H1 (cell line): Measurements from ENCODE around the gene ADGRF1. TPM values are rescaled to one million over a fixed set of nuclear protein-coding genes. Genes with fewer than 3 reads are reported as not detected.

Experiments used
- BRCA1 ChIP-seq: IDR thresholded peaks from 2 replicates; pipeline ENCODE4 v1.6.1; 2012; ENCODE audit warnings: low read depth, low read length, improper control_type of control experiment
- CBX5 ChIP-seq: fragments of 300-800, 300-1000 bp; sonication (generic); IDR thresholded peaks from 2 replicates; pipeline ENCODE4 v1.7.1; 2016; ENCODE audit warnings: antibody characterized with exemption, low read length, low read depth
- CREB1 ChIP-seq: IDR thresholded peaks from 2 replicates; pipeline ENCODE4 v1.6.1; 2012; ENCODE audit warnings: inconsistent platforms
- EGR1 ChIP-seq: IDR thresholded peaks from 2 replicates; pipeline ENCODE4 v1.6.1; 2011; ENCODE audit warnings: low read depth, low read length, borderline replicate concordance
- HDAC2 ChIP-seq, 2 experiments: fragments of 300-600 bp in 1 of 2; sonication (generic) in 1 of 2; IDR thresholded peaks; 2 replicates each; pipeline ENCODE4 v1.6.1; 2011 to 2012; ENCODE audit warnings: low read depth in 2 of 2, low read length in 2 of 2, mild to moderate bottlenecking in 2 of 2, moderate library complexity in 2 of 2, borderline replicate concordance in 1 of 2, inconsistent platforms in 1 of 2
- JUN ChIP-seq: IDR thresholded peaks from 2 replicates; pipeline ENCODE4 v1.6.1; 2011; ENCODE audit warnings: low read depth, mild to moderate bottlenecking, improper control_type of control experiment, low read length
- POLR2A ChIP-seq, 2 experiments: IDR thresholded peaks; 1 replicate in 1 of 2; 2 replicates in 1 of 2; pipeline ENCODE4 v1.6.1; 2011; ENCODE audit warnings: low read depth in 2 of 2, low read length in 2 of 2, mild to moderate bottlenecking in 2 of 2; ENCODE audit errors: control extremely low read depth in 1 of 2
- RFX5 ChIP-seq: IDR thresholded peaks from 2 replicates; pipeline ENCODE4 v1.6.1; 2011; ENCODE audit warnings: low read depth, low read length, improper control_type of control experiment, borderline replicate concordance
- SP2 ChIP-seq: IDR thresholded peaks from 2 replicates; pipeline ENCODE4 v1.6.1; 2012; ENCODE audit warnings: mild to moderate bottlenecking, low read length, inconsistent platforms
- polyA plus RNA-seq, 7 experiments: library from polyadenylated mRNA; depleted of rRNA in 3 of 7; stranded (reverse) in 5 of 7; unstranded in 2 of 7; fragments of >200 nt in 5 of 7; fragments of 200-250 nt in 2 of 7; gene quantifications; 1 replicate in 5 of 7; 2 replicates in 1 of 7; 4 replicates in 1 of 7; pipeline versions ENCODE4 v1.2.1 to v1.2.3, GENCODE V29; 2011 to 2013; ENCODE audit warnings: missing spikeins in 2 of 7, mixed read lengths in 2 of 7
- total RNA-seq: library from RNA; stranded (reverse); fragmentation: NEBNext Ultra II Directional; extraction: Animal tissue kit (Norgen Biotek cat#: 25700); gene quantifications from 2 replicates; pipeline ENCODE4 v1.2.1, GENCODE V29; 2021
- TF ChIP-seq, protein P1 (sequence below): fragments of 300-600 bp; sonication (generic); IDR thresholded peaks from 2 replicates; pipeline ENCODE4 v1.7.1; 2012; ENCODE audit warnings: low read length, moderate library complexity, mild to moderate bottlenecking, inconsistent platforms; ENCODE audit not compliant: insufficient replicate concordance
- TF ChIP-seq, protein P2 (sequence below): IDR thresholded peaks from 2 replicates; pipeline ENCODE4 v1.6.1; 2012; ENCODE audit warnings: low read length, inconsistent platforms

Gene ADGRF1
- total and polyA plus RNA-seq, 2 of the 8 experiments (the other 6 are each of a cell fraction or from before 2014, with no cell fraction given), result not detected

DNA sequence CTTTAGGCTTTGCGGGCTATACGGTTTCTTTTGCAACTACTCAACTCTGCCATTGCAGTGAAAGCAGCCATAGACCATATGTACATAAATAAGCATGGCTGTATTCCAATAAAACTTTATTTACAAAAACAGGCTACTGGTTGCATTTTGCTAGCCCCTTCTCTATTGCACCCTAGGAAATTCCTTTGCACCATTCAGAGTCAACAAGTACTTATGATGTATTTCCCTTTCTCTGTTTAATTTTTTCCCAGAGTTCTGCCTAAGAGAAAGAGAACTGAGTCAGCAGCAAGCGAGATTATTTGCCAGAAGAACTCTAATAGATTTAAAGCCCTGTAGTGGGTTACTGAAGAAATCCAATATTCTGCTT, 33.8 kb downstream of the ADGRF1 start (continued):
- TF ChIP-seq, protein P1, sequence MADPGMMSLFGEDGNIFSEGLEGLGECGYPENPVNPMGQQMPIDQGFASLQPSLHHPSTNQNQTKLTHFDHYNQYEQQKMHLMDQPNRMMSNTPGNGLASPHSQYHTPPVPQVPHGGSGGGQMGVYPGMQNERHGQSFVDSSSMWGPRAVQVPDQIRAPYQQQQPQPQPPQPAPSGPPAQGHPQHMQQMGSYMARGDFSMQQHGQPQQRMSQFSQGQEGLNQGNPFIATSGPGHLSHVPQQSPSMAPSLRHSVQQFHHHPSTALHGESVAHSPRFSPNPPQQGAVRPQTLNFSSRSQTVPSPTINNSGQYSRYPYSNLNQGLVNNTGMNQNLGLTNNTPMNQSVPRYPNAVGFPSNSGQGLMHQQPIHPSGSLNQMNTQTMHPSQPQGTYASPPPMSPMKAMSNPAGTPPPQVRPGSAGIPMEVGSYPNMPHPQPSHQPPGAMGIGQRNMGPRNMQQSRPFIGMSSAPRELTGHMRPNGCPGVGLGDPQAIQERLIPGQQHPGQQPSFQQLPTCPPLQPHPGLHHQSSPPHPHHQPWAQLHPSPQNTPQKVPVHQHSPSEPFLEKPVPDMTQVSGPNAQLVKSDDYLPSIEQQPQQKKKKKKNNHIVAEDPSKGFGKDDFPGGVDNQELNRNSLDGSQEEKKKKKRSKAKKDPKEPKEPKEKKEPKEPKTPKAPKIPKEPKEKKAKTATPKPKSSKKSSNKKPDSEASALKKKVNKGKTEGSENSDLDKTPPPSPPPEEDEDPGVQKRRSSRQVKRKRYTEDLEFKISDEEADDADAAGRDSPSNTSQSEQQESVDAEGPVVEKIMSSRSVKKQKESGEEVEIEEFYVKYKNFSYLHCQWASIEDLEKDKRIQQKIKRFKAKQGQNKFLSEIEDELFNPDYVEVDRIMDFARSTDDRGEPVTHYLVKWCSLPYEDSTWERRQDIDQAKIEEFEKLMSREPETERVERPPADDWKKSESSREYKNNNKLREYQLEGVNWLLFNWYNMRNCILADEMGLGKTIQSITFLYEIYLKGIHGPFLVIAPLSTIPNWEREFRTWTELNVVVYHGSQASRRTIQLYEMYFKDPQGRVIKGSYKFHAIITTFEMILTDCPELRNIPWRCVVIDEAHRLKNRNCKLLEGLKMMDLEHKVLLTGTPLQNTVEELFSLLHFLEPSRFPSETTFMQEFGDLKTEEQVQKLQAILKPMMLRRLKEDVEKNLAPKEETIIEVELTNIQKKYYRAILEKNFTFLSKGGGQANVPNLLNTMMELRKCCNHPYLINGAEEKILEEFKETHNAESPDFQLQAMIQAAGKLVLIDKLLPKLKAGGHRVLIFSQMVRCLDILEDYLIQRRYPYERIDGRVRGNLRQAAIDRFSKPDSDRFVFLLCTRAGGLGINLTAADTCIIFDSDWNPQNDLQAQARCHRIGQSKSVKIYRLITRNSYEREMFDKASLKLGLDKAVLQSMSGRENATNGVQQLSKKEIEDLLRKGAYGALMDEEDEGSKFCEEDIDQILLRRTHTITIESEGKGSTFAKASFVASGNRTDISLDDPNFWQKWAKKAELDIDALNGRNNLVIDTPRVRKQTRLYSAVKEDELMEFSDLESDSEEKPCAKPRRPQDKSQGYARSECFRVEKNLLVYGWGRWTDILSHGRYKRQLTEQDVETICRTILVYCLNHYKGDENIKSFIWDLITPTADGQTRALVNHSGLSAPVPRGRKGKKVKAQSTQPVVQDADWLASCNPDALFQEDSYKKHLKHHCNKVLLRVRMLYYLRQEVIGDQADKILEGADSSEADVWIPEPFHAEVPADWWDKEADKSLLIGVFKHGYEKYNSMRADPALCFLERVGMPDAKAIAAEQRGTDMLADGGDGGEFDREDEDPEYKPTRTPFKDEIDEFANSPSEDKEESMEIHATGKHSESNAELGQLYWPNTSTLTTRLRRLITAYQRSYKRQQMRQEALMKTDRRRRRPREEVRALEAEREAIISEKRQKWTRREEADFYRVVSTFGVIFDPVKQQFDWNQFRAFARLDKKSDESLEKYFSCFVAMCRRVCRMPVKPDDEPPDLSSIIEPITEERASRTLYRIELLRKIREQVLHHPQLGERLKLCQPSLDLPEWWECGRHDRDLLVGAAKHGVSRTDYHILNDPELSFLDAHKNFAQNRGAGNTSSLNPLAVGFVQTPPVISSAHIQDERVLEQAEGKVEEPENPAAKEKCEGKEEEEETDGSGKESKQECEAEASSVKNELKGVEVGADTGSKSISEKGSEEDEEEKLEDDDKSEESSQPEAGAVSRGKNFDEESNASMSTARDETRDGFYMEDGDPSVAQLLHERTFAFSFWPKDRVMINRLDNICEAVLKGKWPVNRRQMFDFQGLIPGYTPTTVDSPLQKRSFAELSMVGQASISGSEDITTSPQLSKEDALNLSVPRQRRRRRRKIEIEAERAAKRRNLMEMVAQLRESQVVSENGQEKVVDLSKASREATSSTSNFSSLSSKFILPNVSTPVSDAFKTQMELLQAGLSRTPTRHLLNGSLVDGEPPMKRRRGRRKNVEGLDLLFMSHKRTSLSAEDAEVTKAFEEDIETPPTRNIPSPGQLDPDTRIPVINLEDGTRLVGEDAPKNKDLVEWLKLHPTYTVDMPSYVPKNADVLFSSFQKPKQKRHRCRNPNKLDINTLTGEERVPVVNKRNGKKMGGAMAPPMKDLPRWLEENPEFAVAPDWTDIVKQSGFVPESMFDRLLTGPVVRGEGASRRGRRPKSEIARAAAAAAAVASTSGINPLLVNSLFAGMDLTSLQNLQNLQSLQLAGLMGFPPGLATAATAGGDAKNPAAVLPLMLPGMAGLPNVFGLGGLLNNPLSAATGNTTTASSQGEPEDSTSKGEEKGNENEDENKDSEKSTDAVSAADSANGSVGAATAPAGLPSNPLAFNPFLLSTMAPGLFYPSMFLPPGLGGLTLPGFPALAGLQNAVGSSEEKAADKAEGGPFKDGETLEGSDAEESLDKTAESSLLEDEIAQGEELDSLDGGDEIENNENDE, result no peak
- TF ChIP-seq CBX5, result no peak
- TF ChIP-seq EGR1, result no peak
- no peak for TF ChIP-seq CREB1
- no peak for TF ChIP-seq BRCA1
- TF ChIP-seq JUN, result no peak
- TF ChIP-seq POLR2A (IDR thresholded peaks at IDR 0.05; ENCODE audit: control extremely low read depth in 1 of 2, low read depth in 2 of 2, low read length in 2 of 2), result no peak
- TF ChIP-seq, protein P2, sequence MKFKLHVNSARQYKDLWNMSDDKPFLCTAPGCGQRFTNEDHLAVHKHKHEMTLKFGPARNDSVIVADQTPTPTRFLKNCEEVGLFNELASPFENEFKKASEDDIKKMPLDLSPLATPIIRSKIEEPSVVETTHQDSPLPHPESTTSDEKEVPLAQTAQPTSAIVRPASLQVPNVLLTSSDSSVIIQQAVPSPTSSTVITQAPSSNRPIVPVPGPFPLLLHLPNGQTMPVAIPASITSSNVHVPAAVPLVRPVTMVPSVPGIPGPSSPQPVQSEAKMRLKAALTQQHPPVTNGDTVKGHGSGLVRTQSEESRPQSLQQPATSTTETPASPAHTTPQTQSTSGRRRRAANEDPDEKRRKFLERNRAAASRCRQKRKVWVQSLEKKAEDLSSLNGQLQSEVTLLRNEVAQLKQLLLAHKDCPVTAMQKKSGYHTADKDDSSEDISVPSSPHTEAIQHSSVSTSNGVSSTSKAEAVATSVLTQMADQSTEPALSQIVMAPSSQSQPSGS, result no peak
- TF ChIP-seq RFX5, result no peak
- no peak for TF ChIP-seq SP2
- TF ChIP-seq HDAC2 (IDR thresholded peaks at IDR 0.05; ENCODE audit: borderline replicate concordance in 1 of 2, low read depth in 2 of 2, low read length in 2 of 2), result no peak
